OCI-LY1 (cell line): ENCODE results near the gene ATP6V0E1.

Experiments
- H2AFZ ChIP-seq: fragments of 200-600 bp; sonication (generic), shearing (Covaris generic); 2 replicates; pipeline ENCODE4 v1.6.0; 2014; ENCODE audit warnings: antibody characterized with exemption, mild to moderate bottlenecking, low read length
- H3F3A ChIP-seq: fragments of 200-600 bp; sonication (generic), shearing (Covaris generic); 2 replicates; pipeline ENCODE4 v1.6.0; 2014; ENCODE audit warnings: mild to moderate bottlenecking, antibody characterized with exemption, low read length, moderate library complexity; ENCODE audit not compliant: insufficient read depth
- H3K27ac ChIP-seq: fragments of 200-600 bp; sonication (generic); 2 replicates; pipeline ENCODE4 v1.5.1; 2014; ENCODE audit warnings: low read length, mixed run types, mild to moderate bottlenecking, low read depth; ENCODE audit not compliant: poor library complexity, severe bottlenecking
- H3K27me3 ChIP-seq: fragments of 200-600 bp; sonication (generic); 2 replicates; pipeline ENCODE4 v1.6.0; 2014; ENCODE audit warnings: antibody characterized with exemption, mild to moderate bottlenecking, low read length, moderate library complexity; ENCODE audit not compliant: insufficient read depth
- H3K36me3 ChIP-seq: fragments of 200-600 bp; sonication (generic); 2 replicates; pipeline ENCODE4 v1.6.1; 2014; ENCODE audit warnings: mild to moderate bottlenecking, antibody characterized with exemption, low read length, moderate library complexity, mixed read lengths; ENCODE audit not compliant: insufficient read depth
- H3K4me1 ChIP-seq: fragments of 200-600 bp; sonication (generic); 2 replicates; pipeline ENCODE4 v1.5.1; 2014; ENCODE audit warnings: mild to moderate bottlenecking, low read length, moderate library complexity; ENCODE audit not compliant: insufficient read depth, severe bottlenecking
- H3K4me2 ChIP-seq: fragments of 200-600 bp; sonication (generic), shearing (Covaris generic); 2 replicates; pipeline ENCODE4 v1.6.1; 2014; ENCODE audit warnings: low read length
- H3K4me3 ChIP-seq: fragments of 200-600 bp; sonication (generic); 2 replicates; pipeline ENCODE4 v1.5.1; 2014; ENCODE audit warnings: low read length, low read depth, mild to moderate bottlenecking, mixed read lengths; ENCODE audit not compliant: poor library complexity, severe bottlenecking
- H3K79me2 ChIP-seq: fragments of 200-600 bp; shearing (Covaris generic); 2 replicates; pipeline ENCODE4 v1.6.1; 2016; ENCODE audit warnings: mixed run types, low read length, mixed read lengths; ENCODE audit not compliant: insufficient read depth
- H3K9ac ChIP-seq: fragments of 200-600 bp; sonication (generic), shearing (Covaris generic); 2 replicates; pipeline ENCODE4 v1.6.1; 2014; ENCODE audit warnings: mild to moderate bottlenecking, low read length, mixed read lengths
- H3K9me2 ChIP-seq: fragments of 200-600 bp; sonication (generic), shearing (Covaris generic); 2 replicates; pipeline ENCODE4 v1.6.1; 2014; ENCODE audit warnings: low read depth, mild to moderate bottlenecking, low read length, mixed read lengths
- H3K9me3 ChIP-seq: fragments of 200-600 bp; shearing (Covaris generic); 2 replicates; pipeline ENCODE4 v1.6.1; 2014; ENCODE audit warnings: low read length, mixed read lengths
- H4K20me1 ChIP-seq: fragments of 200-600 bp; sonication (generic), shearing (Covaris generic); 2 replicates; pipeline ENCODE4 v1.6.0; 2016; ENCODE audit warnings: mild to moderate bottlenecking, low read length; ENCODE audit not compliant: insufficient read depth
- CTCF ChIP-seq: fragments of 200-600 bp; sonication (generic), shearing (Covaris generic); IDR thresholded peaks from 2 replicates; pipeline ENCODE4 v1.5.1; 2017; ENCODE audit warnings: mild to moderate bottlenecking, antibody characterized with exemption, low read length, moderate library complexity, mixed read lengths
- EZH2 ChIP-seq: fragments of 200-600 bp; sonication (generic), shearing (Covaris generic); IDR thresholded peaks from 2 replicates; pipeline ENCODE4 v1.8.0; 2017; ENCODE audit warnings: borderline replicate concordance, mixed run types, mild to moderate bottlenecking, antibody characterized with exemption, low read length, moderate library complexity, mixed read lengths

The ATP6V0E1 gene

GRCh38 chr5:172994405-172994804, 10.8 kb downstream of the ATP6V0E1 start:
- no peak for TF ChIP-seq EZH2
- no peak for TF ChIP-seq CTCF
- Histone ChIP-seq H3K36me3 (peaks cover 82% of the 10 kb centered on the region), H3K79me2 (peaks cover 42% of the 10 kb centered on the region)

GRCh38 chr5:172999372-172999973, 15.9 kb downstream of the ATP6V0E1 start:
- Histone ChIP-seq H3K9ac (no peak overlapping the region), H3K9me2 (no peaks in the 10 kb centered on the region), H3K27me3 (no peaks in the 10 kb centered on the region), H3K4me1 (peaks cover 36% of the 10 kb centered on the region), H3K79me2 (peaks cover 58% of the 10 kb centered on the region), H2AFZ (no peak overlapping the region), H3K4me2 (no peak overlapping the region), H3F3A (no peaks in the 10 kb centered on the region), H3K36me3 (peaks cover 51% of the 10 kb centered on the region), H3K27ac (no peak overlapping the region), H3K9me3 (no peaks in the 10 kb centered on the region), H4K20me1 (no peaks in the 10 kb centered on the region), H3K4me3 (no peak overlapping the region)
- TF ChIP-seq EZH2 (no peak), CTCF (no peak)

More at GRCh38 chr5:172994405-172994804, 10.8 kb downstream of the ATP6V0E1 start:
- Histone ChIP-seq H3K9me3 (no peaks in the 10 kb centered on the region), H3K4me1 (peaks cover under 1% of the 10 kb centered on the region), H3K4me3 (no peak overlapping the region), H3K4me2 (no peak overlapping the region), H3K27me3 (no peaks in the 10 kb centered on the region), H3K9ac (no peak overlapping the region), H3F3A (no peaks in the 10 kb centered on the region), H3K9me2 (no peaks in the 10 kb centered on the region), H2AFZ (no peak overlapping the region), H3K27ac (no peak overlapping the region), H4K20me1 (no peaks in the 10 kb centered on the region)

- no peaks in the 10 kb centered on the region for H3K27me3 ChIP-seq
- H3K4me3 ChIP-seq: no peak overlapping the region
- no peak overlapping the region for H2AFZ ChIP-seq
- no peaks in the 10 kb centered on the region for H3F3A ChIP-seq
- H3K9me3 ChIP-seq: no peaks in the 10 kb centered on the region
- TF ChIP-seq CTCF (no peak), EZH2 (no peak)
- H3K4me1 ChIP-seq: peaks cover 36% of the 10 kb centered on the region
- H3K4me2 ChIP-seq: no peak overlapping the region
- H3K9ac ChIP-seq: no peak overlapping the region
- peaks cover 49% of the 10 kb centered on the region for H3K36me3 ChIP-seq
- peaks cover 63% of the 10 kb centered on the region for H3K79me2 ChIP-seq
- no peaks in the 10 kb centered on the region for H4K20me1 ChIP-seq
- H3K27ac ChIP-seq: no peak overlapping the region
- H3K9me2 ChIP-seq: no peaks in the 10 kb centered on the region
Measured at GRCh38 chr5:172999974-173000373, 16.4 kb downstream of the ATP6V0E1 start.
